Thoracic aorta (tissue), 2 donors: Measurements from ENCODE around the gene FAM24B. TPM values are rescaled to one million over a fixed set of nuclear protein-coding genes. Genes with fewer than 3 reads are reported as not detected.

ENCODE experiments used
- ATAC-seq: fragments of 150-250 bp; one replicate; pipeline ENCODE4 v1.8.0; 2017; ENCODE audit warnings: low read depth; ENCODE audit not compliant: insufficient number of reproducible peaks, low FRiP score
- DNase-seq: peaks from one replicate; pipeline ENCODE4 v3.0.0-alpha.2; 2020; ENCODE audit warnings: low spot score
- H3K27ac ChIP-seq, 2 donors: fragments of 200-600 bp; sonication (generic); 1 replicate in 1 of 2; 2 replicates in 1 of 2; pipeline ENCODE4 v1.5.1; 2016; ENCODE audit warnings: mild to moderate bottlenecking in 2 of 2, moderate library complexity in 2 of 2
- H3K27me3 ChIP-seq: fragments of 200-600 bp; sonication (generic); replicated peaks from 2 replicates; pipeline ENCODE4 v1.6.0; 2016; ENCODE audit warnings: mild to moderate bottlenecking; ENCODE audit not compliant: insufficient read depth
- H3K36me3 ChIP-seq: fragments of 200-600 bp; sonication (generic); one replicate; pipeline ENCODE4 v1.5.1; 2016
- H3K4me1 ChIP-seq, 2 donors: fragments of 200-600 bp; sonication (generic); 1 replicate in 1 of 2; 2 replicates in 1 of 2; pipeline versions ENCODE4 v1.5.1 to v1.6.0; 2016; ENCODE audit warnings: low read depth in 2 of 2, mild to moderate bottlenecking in 1 of 2; ENCODE audit not compliant: control insufficient read depth in 1 of 2
- H3K4me3 ChIP-seq: fragments of 200-600 bp; sonication (generic); 2 replicates; pipeline ENCODE4 v1.5.1; 2016; ENCODE audit warnings: mild to moderate bottlenecking
- H3K9me3 ChIP-seq: fragments of 200-600 bp; sonication (generic); 2 replicates; pipeline ENCODE4 v1.5.1; 2016
- CTCF ChIP-seq: fragments of 200-600 bp; sonication (generic); IDR thresholded peaks from one replicate; pipeline ENCODE4 v1.5.1; 2019; ENCODE audit warnings: antibody characterized with exemption
- total RNA-seq, 2 donors: library from RNA; depleted of rRNA; stranded (reverse); fragments of >200 nt; gene quantifications; one replicate each; pipeline versions ENCODE4 v1.1.0 to v1.2.3, GENCODE V29; 2016

FAM24B gene
- total RNA-seq, 2 donors from 2014 or later, result 4.8 to 9.1 TPM

- ATAC-seq (no peak), DNase-seq (no peak)
- Histone ChIP-seq H3K27me3 (no peaks in the 10 kb centered on the region), H3K27ac (no peak overlapping the region), H3K4me1 (no peaks in the 10 kb centered on the region), H3K9me3 (no peaks in the 10 kb centered on the region), H3K36me3 (no peaks in the 10 kb centered on the region), H3K4me3 (no peak overlapping the region)
- no peak for TF ChIP-seq CTCF
Observed at GRCh38 chr10:122812751-122813150, 66.6 kb downstream of the FAM24B start.

GRCh38 chr10:122802282-122802681 is 77.1 kb downstream of the FAM24B start:
- ATAC-seq, result no peak

More at GRCh38 chr10:122802282-122802681, 77.1 kb downstream of the FAM24B start:
- Histone ChIP-seq H3K4me3 (no peak overlapping the region), H3K36me3 (no peaks in the 10 kb centered on the region), H3K4me1 (no peaks in the 10 kb centered on the region), H3K27me3 (no peaks in the 10 kb centered on the region), H3K27ac (no peak overlapping the region), H3K9me3 (no peaks in the 10 kb centered on the region)
- no peak for TF ChIP-seq CTCF
- DNase-seq, result no peak

Other genes starting within 250 kb of the FAM24B start
- not detected for gene C10orf120, start 179.7 kb downstream of the FAM24B start, total RNA-seq
- not detected for gene CUZD1, start 33.7 kb downstream of the FAM24B start, total RNA-seq
- gene FAM24A, start 31.0 kb upstream of the FAM24B start, total RNA-seq, result not detected
- gene C10orf88, start 74.6 kb upstream of the FAM24B start, total RNA-seq, result 10 to 100 TPM in 1 of 2 donors, 1 to 10 TPM in 1; 3.0 to 51.0 TPM
- gene PSTK, start 100.8 kb upstream of the FAM24B start, total RNA-seq, result 1 to 10 TPM in 1 of 2 donors, under 1 TPM in 1; 0.95 to 1.1 TPM
- 10 to 100 TPM in 1 of 2 donors, 1 to 10 TPM in 1; 8.5 to 14.5 TPM for gene IKZF5, start 129.2 kb upstream of the FAM24B start, total RNA-seq
- 10 to 100 TPM; 11.8 to 14.7 TPM for gene ACADSB, start 129.4 kb upstream of the FAM24B start, total RNA-seq